ENCODE results near the gene CCNY.

The CCNY gene

GRCh38 chr10:35532141-35532540 lies 195.8 kb downstream of the CCNY start:
- H2AFZ ChIP-seq (ENCODE audit: low read length): no peak overlapping the region
- H3K27me3 ChIP-seq (ENCODE audit: insufficient read depth, low read length, poor library complexity, severe bottlenecking): no peaks in the 10 kb centered on the region
- peaks cover 18% of the 10 kb centered on the region for H3K9me3 ChIP-seq (ENCODE audit: insufficient read depth, low read depth, low read length)
- H3K4me2 ChIP-seq (ENCODE audit: low read depth, low read length, poor library complexity, severe bottlenecking): no peak overlapping the region
- TF ChIP-seq CTCF (conservative IDR thresholded peaks at IDR 0.05; ENCODE audit: low read length) (no peak), EZH2phosphoT487 (IDR thresholded peaks at IDR 0.05; ENCODE audit: borderline replicate concordance) (no peak)
- no peaks in the 10 kb centered on the region for H3K79me2 ChIP-seq (ENCODE audit: insufficient read depth, low read length)
- peaks cover 72% of the 10 kb centered on the region for H3K36me3 ChIP-seq (ENCODE audit: insufficient read depth, low read length)
- no peak overlapping the region for H3K9ac ChIP-seq (ENCODE audit: low read depth, low read length, poor library complexity, severe bottlenecking)
- no peak overlapping the region for H3K4me3 ChIP-seq (ENCODE audit: low read length, poor library complexity, severe bottlenecking)
- no peaks in the 10 kb centered on the region for H3K9me2 ChIP-seq (replicated peaks; ENCODE audit: low read depth, low read length)
- H3K4me1 ChIP-seq (ENCODE audit: insufficient read depth, low read length, poor library complexity, severe bottlenecking): no peaks in the 10 kb centered on the region
- no peaks in the 10 kb centered on the region for H3F3A ChIP-seq (ENCODE audit: low read depth)
- H4K20me1 ChIP-seq (ENCODE audit: insufficient read depth, low read length, poor library complexity, severe bottlenecking): no peaks in the 10 kb centered on the region

DNA sequence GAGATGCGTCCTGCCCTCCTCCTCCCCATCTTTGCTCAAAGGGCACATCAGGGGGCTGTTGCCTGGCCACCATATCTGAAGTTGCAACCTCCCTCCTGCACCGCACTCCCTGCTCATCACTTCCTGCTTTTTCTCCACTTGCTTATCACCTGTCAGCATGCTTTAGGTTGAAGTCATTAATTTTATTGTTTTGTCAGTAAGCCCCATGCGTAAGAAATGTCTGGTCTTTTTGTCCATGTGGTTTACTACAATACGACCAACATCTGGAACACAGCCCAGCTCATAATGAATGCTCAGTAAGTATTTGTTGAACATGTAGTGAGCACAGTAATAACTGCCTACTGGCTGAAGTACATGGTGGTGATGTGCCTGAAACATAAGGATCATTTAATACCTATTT lies 197.3 kb downstream of the CCNY start:
- H3K9me2 ChIP-seq (replicated peaks; ENCODE audit: low read depth, low read length): no peaks in the 10 kb centered on the region
- TF ChIP-seq EZH2phosphoT487 (IDR thresholded peaks at IDR 0.05; ENCODE audit: borderline replicate concordance) (no peak), CTCF (conservative IDR thresholded peaks at IDR 0.05; ENCODE audit: low read length) (no peak)
- no peak overlapping the region for H3K4me3 ChIP-seq (ENCODE audit: low read length, poor library complexity, severe bottlenecking)
- H3K36me3 ChIP-seq (ENCODE audit: insufficient read depth, low read length): peaks cover 86% of the 10 kb centered on the region
- no peaks in the 10 kb centered on the region for H3K27me3 ChIP-seq (ENCODE audit: insufficient read depth, low read length, poor library complexity, severe bottlenecking)
- H3F3A ChIP-seq (ENCODE audit: low read depth): no peaks in the 10 kb centered on the region
- H3K4me2 ChIP-seq (ENCODE audit: low read depth, low read length, poor library complexity, severe bottlenecking): peak overlapping the region; percentile 1
- H3K79me2 ChIP-seq (ENCODE audit: insufficient read depth, low read length): no peaks in the 10 kb centered on the region
- H3K4me1 ChIP-seq (ENCODE audit: insufficient read depth, low read length, poor library complexity, severe bottlenecking): no peaks in the 10 kb centered on the region
- H3K9ac ChIP-seq (ENCODE audit: low read depth, low read length, poor library complexity, severe bottlenecking): no peak overlapping the region
- H4K20me1 ChIP-seq (ENCODE audit: insufficient read depth, low read length, poor library complexity, severe bottlenecking): no peaks in the 10 kb centered on the region
- H2AFZ ChIP-seq (ENCODE audit: low read length): no peak overlapping the region
- peaks cover 18% of the 10 kb centered on the region for H3K9me3 ChIP-seq (ENCODE audit: insufficient read depth, low read depth, low read length)

DNA sequence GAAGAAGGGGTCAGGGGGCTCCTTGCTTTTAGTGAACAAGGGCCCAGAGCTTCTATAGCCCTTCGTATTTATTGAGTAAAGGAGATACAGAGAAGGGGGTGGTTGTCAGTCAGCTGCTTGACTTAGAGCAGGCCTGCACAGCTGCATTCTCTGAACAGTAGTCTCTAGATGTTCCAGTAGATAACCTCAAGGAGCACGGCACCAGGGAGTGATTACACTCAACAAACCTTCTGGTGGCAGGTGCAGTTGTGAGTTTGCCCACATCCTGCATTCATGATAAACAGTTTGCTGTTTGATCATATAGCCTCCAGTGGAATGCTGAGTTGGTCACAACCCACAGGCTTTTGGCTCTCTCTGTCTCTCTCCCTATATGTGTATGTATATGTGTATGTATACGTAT lies 198.8 kb downstream of the CCNY start:
- H3K9ac ChIP-seq (ENCODE audit: low read depth, low read length, poor library complexity, severe bottlenecking): no peak overlapping the region
- peaks cover 18% of the 10 kb centered on the region for H3K9me3 ChIP-seq (ENCODE audit: insufficient read depth, low read depth, low read length)
- no peak overlapping the region for H3K4me3 ChIP-seq (ENCODE audit: low read length, poor library complexity, severe bottlenecking)
- H3K4me1 ChIP-seq (ENCODE audit: insufficient read depth, low read length, poor library complexity, severe bottlenecking): no peaks in the 10 kb centered on the region
- no peaks in the 10 kb centered on the region for H4K20me1 ChIP-seq (ENCODE audit: insufficient read depth, low read length, poor library complexity, severe bottlenecking)
- 0 out of 2 replicates have a peak, but pooled peaks cover 4% of the 10 kb centered on the region for H3K79me2 ChIP-seq (ENCODE audit: insufficient read depth, low read length)
- H2AFZ ChIP-seq (ENCODE audit: low read length): no peak overlapping the region
- H3K36me3 ChIP-seq (ENCODE audit: insufficient read depth, low read length): peaks cover 90% of the 10 kb centered on the region
- no peak for TF ChIP-seq EZH2phosphoT487 (IDR thresholded peaks at IDR 0.05; ENCODE audit: borderline replicate concordance)
- no peak for TF ChIP-seq CTCF (conservative IDR thresholded peaks at IDR 0.05; ENCODE audit: low read length)
- H3K9me2 ChIP-seq (replicated peaks; ENCODE audit: low read depth, low read length): no peaks in the 10 kb centered on the region
- no peaks in the 10 kb centered on the region for H3K27me3 ChIP-seq (ENCODE audit: insufficient read depth, low read length, poor library complexity, severe bottlenecking)
- no peaks in the 10 kb centered on the region for H3F3A ChIP-seq (ENCODE audit: low read depth)
- no peak overlapping the region for H3K4me2 ChIP-seq (ENCODE audit: low read depth, low read length, poor library complexity, severe bottlenecking)

Measured in Loucy (cell line).